Common myeloid progenitor, CD34-positive (primary cell): ENCODE results near the gene C12orf42.
"Not testable (repeated sequence)": the region's sequence is repeated elsewhere in the genome, so short reads cannot be mapped to it uniquely, and the experiment has no call there.

ENCODE experiments used
- CTCF ChIA-PET: fragments of 350-600 bp; sonication (Branson Sonifier 250); formaldehyde crosslinking; loops from one replicate; lab custom pipeline; 2021; ENCODE audit warnings: antibody characterized with exemption; lab: Charles Lee
- POLR2A ChIA-PET: fragments of 350-600 bp; sonication (Branson Sonifier 250); formaldehyde crosslinking; loops from one replicate; lab custom pipeline; 2021; ENCODE audit warnings: antibody characterized with exemption; lab: Charles Lee
- DNase-seq, 3 donors: peaks; one replicate each; pipeline versions ENCODE4 v3.0.0 to v3.0.0-alpha.2; 2013
- H3K27ac ChIP-seq, 2 experiments: 1 replicate in 1 of 2; 2 replicates in 1 of 2; pipeline ENCODE4 v1.7.0; 2013; ENCODE audit warnings: inconsistent platforms in 2 of 2, low read length in 2 of 2, mild to moderate bottlenecking in 2 of 2, low read depth in 1 of 2, moderate library complexity in 1 of 2; ENCODE audit not compliant: severe bottlenecking in 2 of 2, insufficient read depth in 1 of 2, poor library complexity in 1 of 2
- H3K27me3 ChIP-seq, 5 experiments: replicated peaks in 2 of 5; 1 replicate in 3 of 5; 2 replicates in 2 of 5; pipeline versions ENCODE4 v1.6.1 to v1.7.0; 2013; ENCODE audit warnings: low read length in 4 of 5, mild to moderate bottlenecking in 2 of 5, moderate library complexity in 2 of 5, inconsistent platforms in 1 of 5; ENCODE audit not compliant: insufficient read depth in 5 of 5, control insufficient read depth in 4 of 5
- H3K36me3 ChIP-seq, 4 experiments: 1 replicate in 2 of 4; 2 replicates in 2 of 4; pipeline versions ENCODE4 v1.6.1 to v1.7.0; 2013; ENCODE audit warnings: low read length in 3 of 4, control low read depth in 1 of 4, mild to moderate bottlenecking in 1 of 4; ENCODE audit not compliant: control insufficient read depth in 4 of 4, insufficient read depth in 4 of 4
- H3K4me1 ChIP-seq, 4 experiments: 1 replicate in 3 of 4; 2 replicates in 1 of 4; pipeline versions ENCODE4 v1.6.1 to v1.7.1; 2013; ENCODE audit warnings: low read length in 3 of 4, mild to moderate bottlenecking in 3 of 4, control low read depth in 1 of 4, inconsistent platforms in 1 of 4, moderate library complexity in 1 of 4; ENCODE audit not compliant: control insufficient read depth in 4 of 4, insufficient read depth in 4 of 4; ENCODE audit errors: control extremely low read depth in 1 of 4
- H3K4me3 ChIP-seq, 7 experiments: 1 replicate in 4 of 7; 2 replicates in 3 of 7; pipeline versions ENCODE4 v1.5.1 to v1.7.0; 2013; ENCODE audit warnings: mild to moderate bottlenecking in 7 of 7, low read length in 6 of 7, moderate library complexity in 6 of 7, inconsistent platforms in 2 of 7, low read depth in 2 of 7, control low read depth in 1 of 7; ENCODE audit not compliant: insufficient read depth in 4 of 7, control insufficient read depth in 1 of 7; ENCODE audit errors: extremely low read depth in 1 of 7
- H3K9me3 ChIP-seq, 5 experiments: 1 replicate in 4 of 5; 2 replicates in 1 of 5; pipeline versions ENCODE4 v1.6.1 to v1.7.1; 2013; ENCODE audit warnings: low read length in 4 of 5, mild to moderate bottlenecking in 2 of 5, inconsistent platforms in 1 of 5, low read depth in 1 of 5, moderate library complexity in 1 of 5; ENCODE audit not compliant: control insufficient read depth in 4 of 5, insufficient read depth in 2 of 5; ENCODE audit errors: control extremely low read depth in 1 of 5
- WGBS: methylation state at CpG from one replicate; pipeline ENCODE4 v1.1.5; 2013; ENCODE audit not compliant: insufficient coverage; 5-methylcytosine and 5-hydroxymethylcytosine counted together

Gene C12orf42

DNA sequence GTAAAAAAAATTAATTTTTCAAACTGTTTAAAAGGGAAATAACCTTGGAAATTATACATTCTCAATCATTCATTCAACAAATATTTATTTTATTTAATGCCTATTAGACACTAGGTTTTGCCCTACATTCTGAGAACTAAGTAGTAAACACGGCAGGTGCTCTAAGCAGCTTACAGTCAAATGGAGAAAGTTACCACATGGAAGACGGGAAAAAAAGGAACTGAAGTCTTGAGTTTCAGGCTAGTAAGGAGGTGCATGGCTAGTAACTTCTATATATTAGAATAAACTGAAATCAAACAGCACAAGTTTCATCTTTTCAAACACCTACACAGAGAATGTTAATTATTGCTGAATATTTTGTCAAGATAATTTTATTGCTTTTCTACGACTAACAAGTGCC lies 52.9 kb downstream of the C12orf42 start:
- CTCF ChIA-PET: no interaction called here

DNA sequence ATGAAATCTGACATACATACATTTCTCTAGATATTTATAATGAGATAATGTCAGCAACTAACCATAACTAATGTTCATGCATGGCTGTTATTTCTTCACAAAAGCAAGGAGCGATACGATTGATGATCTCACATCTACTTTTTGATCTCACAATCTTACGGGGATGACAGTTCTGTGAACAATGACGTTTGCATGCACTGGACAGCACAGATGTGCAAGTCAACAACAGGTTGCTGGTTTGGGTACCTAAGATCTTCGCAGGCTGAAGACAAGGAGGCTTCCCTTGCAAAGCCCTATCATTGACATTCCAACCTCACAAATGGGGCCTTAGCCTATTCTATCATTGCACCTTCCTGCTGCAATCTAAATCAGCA lies 53.6 kb downstream of the C12orf42 start:
- H3K9me3 ChIP-seq: no peaks in the 10 kb centered on the region
- no peak overlapping the region for H3K4me3 ChIP-seq
- WGBS: 76% methylated on average over 5 of the region's 5 CpGs
- DNase-seq: no peak
- ChIA-PET POLR2A (no interaction called here), CTCF (no interaction called here)
- H3K36me3 ChIP-seq: no peaks in the 10 kb centered on the region
- H3K27me3 ChIP-seq: no peaks in the 10 kb centered on the region
- peaks cover 0 to 14% (median 6%) of the 10 kb centered on the region in 4 experiments for H3K4me1 ChIP-seq
- no peak overlapping the region for H3K27ac ChIP-seq

More for the DNA sequence above, 52.9 kb downstream of the C12orf42 start:
- Histone ChIP-seq H3K4me3 (no peak overlapping the region), H3K9me3 (no peaks in the 10 kb centered on the region), H3K36me3 (no peaks in the 10 kb centered on the region), H3K27ac (no peak overlapping the region), H3K4me1 (peaks cover 0 to 14% (median 6%) of the 10 kb centered on the region in 4 experiments), H3K27me3 (no peaks in the 10 kb centered on the region)
- POLR2A ChIA-PET: no interaction called here
- DNase-seq: no peak
- no CpG with 5 or more reads among the region's 3 CpGs for WGBS

DNA sequence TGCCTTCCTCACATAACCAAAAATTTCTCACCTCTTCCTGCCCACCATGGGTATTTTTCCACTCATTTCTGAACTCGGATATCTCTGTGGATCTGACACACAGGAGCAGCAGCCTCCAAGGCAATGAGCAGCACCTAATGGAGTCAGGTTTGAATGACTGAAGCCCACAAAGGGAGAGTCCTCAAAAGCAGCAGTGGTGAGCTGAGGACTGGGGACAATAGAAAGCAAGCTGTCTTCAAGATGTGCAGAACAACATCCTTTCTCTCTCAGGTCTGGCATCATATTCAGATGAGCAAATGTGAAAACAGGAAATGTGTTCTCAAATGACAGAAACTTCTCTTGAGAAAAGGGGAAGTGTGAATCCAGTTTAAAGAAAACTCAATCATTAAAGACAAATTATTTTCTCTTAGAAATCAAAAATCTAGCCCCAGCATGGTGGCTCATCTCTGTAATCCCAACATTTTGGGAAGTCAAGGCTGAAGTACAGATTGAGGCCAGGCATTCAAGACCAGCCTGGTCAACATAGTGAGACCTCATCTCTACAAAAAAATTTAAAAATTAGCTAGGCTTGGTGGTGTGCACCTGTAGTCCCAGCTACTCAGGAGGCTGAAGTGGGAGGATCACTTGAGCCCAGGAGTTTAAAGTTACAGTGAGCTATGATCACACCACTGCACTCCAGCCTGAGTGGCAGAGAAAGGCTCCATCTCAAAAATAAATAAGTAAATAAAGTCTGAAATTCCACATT lies 54.2 kb downstream of the C12orf42 start:
- H3K9me3 ChIP-seq: no peaks in the 10 kb centered on the region
- CTCF ChIA-PET: no interaction called here
- DNase-seq: peak; percentile 42 to 92 (median 83)
- 30% methylated on average over 1 of the region's 1 CpG for WGBS
- H3K4me1 ChIP-seq: peaks cover 0 to 14% (median 6%) of the 10 kb centered on the region in 4 experiments
- peak overlapping the region in 2 of 7 experiments; percentile 23 to 43 for H3K4me3 ChIP-seq
- no peaks in the 10 kb centered on the region for H3K36me3 ChIP-seq
- POLR2A ChIA-PET: no interaction called here
- peak overlapping the region in 1 of 2 experiments; percentile 72 for H3K27ac ChIP-seq
- H3K27me3 ChIP-seq: no peaks in the 10 kb centered on the region

DNA sequence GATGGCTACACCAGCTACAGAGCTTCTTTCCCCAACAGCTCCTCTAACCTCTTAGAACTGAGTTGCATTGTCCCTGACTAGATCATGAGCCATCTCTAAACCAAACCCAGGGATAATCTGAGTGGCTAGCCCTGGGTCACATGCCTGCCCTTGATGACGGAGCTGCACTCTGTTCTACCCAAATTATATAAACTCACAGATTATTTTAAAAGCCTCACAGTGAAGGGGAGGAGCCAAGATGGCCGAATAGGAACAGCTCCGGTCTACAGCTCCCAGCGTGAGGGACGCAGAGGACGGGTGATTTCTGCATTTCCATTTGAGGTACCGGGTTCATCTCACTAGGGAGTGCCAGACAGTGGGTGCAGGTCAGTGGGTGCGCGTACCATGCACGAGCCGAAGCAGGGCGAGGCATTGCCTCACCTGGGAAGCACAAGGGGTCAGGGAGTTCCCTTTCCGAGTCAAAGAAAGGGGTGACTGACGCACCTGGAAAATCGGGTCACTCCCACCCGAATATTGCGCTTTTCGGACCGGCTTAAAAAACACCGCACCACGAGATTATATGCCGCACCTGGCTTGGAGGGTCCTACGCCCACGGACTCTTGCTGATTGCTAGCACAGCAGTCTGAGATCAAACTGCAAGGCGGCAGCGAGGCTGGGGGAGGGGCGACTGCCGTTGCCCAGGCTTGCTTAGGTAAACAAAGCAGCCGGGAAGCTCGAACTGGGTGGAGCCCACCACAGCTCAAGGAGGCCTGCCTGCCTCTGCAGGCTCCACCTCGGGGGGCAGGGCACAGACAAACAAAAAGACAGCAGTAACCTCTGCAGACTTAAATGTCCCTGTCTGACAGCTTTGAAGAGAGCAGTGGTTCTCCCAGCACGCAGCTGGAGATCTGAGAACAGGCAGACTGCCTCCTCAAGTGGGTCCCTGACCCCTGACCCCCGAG lies 61.3 kb downstream of the C12orf42 start:
- POLR2A ChIA-PET, H3K36me3 ChIP-seq, CTCF ChIA-PET, H3K4me1 ChIP-seq, H3K27ac ChIP-seq, H3K4me3 ChIP-seq, DNase-seq, H3K27me3 ChIP-seq, H3K9me3 ChIP-seq: not testable (repeated sequence)
- WGBS: 98% methylated on average over 8 of the region's 33 CpGs

DNA sequence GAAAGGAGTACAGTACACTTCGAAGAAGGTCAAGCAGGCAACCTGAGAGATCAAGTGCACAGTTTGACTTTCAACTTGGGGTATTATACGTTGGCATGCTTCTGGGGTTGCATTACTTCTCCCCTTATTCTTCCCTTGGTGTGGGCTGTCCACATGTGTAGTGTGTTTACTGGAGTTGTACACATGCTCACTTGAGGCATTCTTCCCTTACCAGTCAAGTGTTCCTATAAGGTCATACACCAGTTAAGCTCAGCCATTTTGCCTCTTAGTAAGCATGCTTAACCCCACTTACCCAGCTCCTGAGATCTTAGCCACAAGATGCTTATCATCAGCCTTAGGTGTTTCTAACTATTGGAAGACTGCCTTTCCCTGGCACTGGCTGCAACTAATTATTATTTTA lies 63.8 kb downstream of the C12orf42 start:
- WGBS: 100% methylated on average over 1 of the region's 2 CpGs
- H3K4me3 ChIP-seq: no peak overlapping the region
- no peaks in the 10 kb centered on the region for H3K4me1 ChIP-seq
- H3K9me3 ChIP-seq: peaks cover 0 to 3% (median 0%) of the 10 kb centered on the region in 5 experiments
- CTCF ChIA-PET: no interaction called here
- H3K36me3 ChIP-seq: no peaks in the 10 kb centered on the region
- POLR2A ChIA-PET: no interaction called here
- H3K27me3 ChIP-seq: no peaks in the 10 kb centered on the region
- DNase-seq: no peak
- no peak overlapping the region for H3K27ac ChIP-seq

DNA sequence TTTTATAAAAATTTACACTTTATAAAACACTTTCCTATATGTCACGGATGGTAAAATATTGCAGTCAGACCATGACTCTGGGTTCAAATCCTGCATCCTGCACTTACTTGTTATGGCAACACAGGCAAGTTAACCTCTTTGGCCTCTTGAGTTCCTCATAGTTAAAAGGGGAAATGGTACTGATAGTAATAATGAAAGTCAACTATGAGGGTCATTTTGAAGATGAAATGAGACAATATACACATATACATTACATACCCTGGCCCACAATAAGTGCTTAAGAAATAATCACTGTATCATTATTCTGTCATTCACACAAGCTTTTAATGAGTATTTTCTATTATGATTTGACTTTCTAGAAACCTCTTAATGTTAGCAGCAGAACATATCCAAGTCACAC lies 64.4 kb downstream of the C12orf42 start:
- CTCF ChIA-PET: no interaction called here
- Histone ChIP-seq H3K27me3 (no peaks in the 10 kb centered on the region), H3K36me3 (no peaks in the 10 kb centered on the region), H3K27ac (no peak overlapping the region), H3K9me3 (peaks cover 0 to 3% (median 0%) of the 10 kb centered on the region in 5 experiments), H3K4me1 (no peaks in the 10 kb centered on the region), H3K4me3 (no peak overlapping the region)
- no peak for DNase-seq
- POLR2A ChIA-PET: no interaction called here
- WGBS: 100% methylated on average over 1 of the region's 1 CpG

DNA sequence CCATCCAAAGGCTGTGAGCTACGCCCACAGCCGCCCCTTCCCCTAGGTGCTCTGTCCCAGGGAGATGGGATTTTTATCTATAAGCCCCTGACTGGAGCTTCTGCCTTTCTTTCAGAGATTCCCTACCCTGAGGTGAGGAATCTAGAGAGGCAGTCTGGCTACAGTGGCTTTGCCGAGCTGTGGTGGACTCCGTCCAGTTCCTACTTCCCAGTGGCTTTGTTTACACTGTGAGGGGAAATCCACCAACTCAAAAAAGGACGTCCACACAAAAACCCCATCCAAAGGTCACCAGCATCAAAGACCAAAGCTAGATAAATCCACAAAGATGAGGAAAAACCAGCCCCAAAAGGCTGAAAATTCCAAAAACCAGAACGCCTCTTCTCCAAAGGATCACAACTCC lies 70.1 kb downstream of the C12orf42 start:
- H3K9me3 ChIP-seq, H3K27me3 ChIP-seq, H3K4me1 ChIP-seq, H3K27ac ChIP-seq, POLR2A ChIA-PET, CTCF ChIA-PET, H3K36me3 ChIP-seq, H3K4me3 ChIP-seq, DNase-seq: not testable (repeated sequence)
- WGBS: 100% methylated on average over 2 of the region's 6 CpGs
